Neuronal stem cell (in vitro differentiated cells): Measurements from ENCODE around the gene LAMB3.

ENCODE experiments used
- DNase-seq: peaks from one replicate; pipeline ENCODE4 v3.0.0-alpha.2; 2013; ENCODE audit warnings: low spot score
- H2AFZ ChIP-seq: one replicate; pipeline ENCODE4 v1.6.1; 2013; ENCODE audit warnings: mild to moderate bottlenecking, low read length, inconsistent platforms
- H2AK5ac ChIP-seq: 2 replicates; pipeline ENCODE4 v1.6.1; 2013; ENCODE audit warnings: low read depth, mild to moderate bottlenecking, inconsistent platforms, low read length, moderate library complexity, mixed read lengths
- H2BK120ac ChIP-seq: 2 replicates; pipeline ENCODE4 v1.6.1; 2013; ENCODE audit warnings: low read depth, mild to moderate bottlenecking, inconsistent platforms, low read length, moderate library complexity, mixed read lengths
- H2BK12ac ChIP-seq: one replicate; pipeline ENCODE4 v1.6.1; 2013; ENCODE audit warnings: low read length, inconsistent platforms
- H2BK15ac ChIP-seq: 2 replicates; pipeline ENCODE4 v1.6.1; 2013; ENCODE audit warnings: mild to moderate bottlenecking, low read length, inconsistent platforms, mixed read lengths
- H2BK5ac ChIP-seq: one replicate; pipeline ENCODE4 v1.6.1; 2013; ENCODE audit warnings: inconsistent platforms, mild to moderate bottlenecking, low read length, moderate library complexity
- H3K14ac ChIP-seq: one replicate; pipeline ENCODE4 v1.6.1; 2013; ENCODE audit warnings: low read length, inconsistent platforms
- H3K18ac ChIP-seq: 2 replicates; pipeline ENCODE4 v1.6.1; 2013; ENCODE audit warnings: low read length, inconsistent platforms
- H3K23ac ChIP-seq: 2 replicates; pipeline ENCODE4 v1.6.1; 2013; ENCODE audit warnings: low read depth, mild to moderate bottlenecking, mixed read lengths, low read length, inconsistent platforms; ENCODE audit not compliant: poor library complexity
- H3K27ac ChIP-seq: replicated peaks from 3 replicates; pipeline ENCODE4 v1.5.1; 2013; ENCODE audit warnings: low read length, inconsistent platforms
- H3K27me3 ChIP-seq, 3 experiments: 2 replicates each; pipeline ENCODE4 v1.6.1; 2013; ENCODE audit warnings: low read length in 3 of 3, mild to moderate bottlenecking in 2 of 3, inconsistent platforms in 1 of 3, low read depth in 1 of 3, mixed read lengths in 1 of 3, moderate library complexity in 1 of 3; ENCODE audit not compliant: control insufficient read depth in 3 of 3, insufficient read depth in 3 of 3
- H3K36me3 ChIP-seq, 2 donors: replicated peaks in 1 of 2; 2 replicates each; pipeline ENCODE4 v1.6.1; 2013; ENCODE audit warnings: low read length in 2 of 2; ENCODE audit not compliant: control insufficient read depth in 2 of 2, insufficient read depth in 2 of 2
- H3K4ac ChIP-seq: 2 replicates; pipeline ENCODE4 v1.6.1; 2013; ENCODE audit warnings: inconsistent platforms, mild to moderate bottlenecking, low read length, moderate library complexity
- H3K4me1 ChIP-seq, 2 donors: 1 replicate in 1 of 2; 2 replicates in 1 of 2; pipeline ENCODE4 v1.6.1; 2013; ENCODE audit warnings: low read length in 2 of 2, low read depth in 1 of 2; ENCODE audit not compliant: control insufficient read depth in 2 of 2, insufficient read depth in 1 of 2
- H3K4me2 ChIP-seq: one replicate; pipeline ENCODE4 v1.6.1; 2013; ENCODE audit warnings: mild to moderate bottlenecking, low read length, inconsistent platforms; ENCODE audit not compliant: insufficient read depth, poor library complexity, severe bottlenecking
- H3K4me3 ChIP-seq, 2 donors: 2 replicates each; pipeline ENCODE4 v1.5.1; 2013; ENCODE audit warnings: low read length in 2 of 2, mild to moderate bottlenecking in 2 of 2, inconsistent platforms in 1 of 2, moderate library complexity in 1 of 2
- H3K79me1 ChIP-seq: one replicate; pipeline ENCODE4 v1.6.1; 2013; ENCODE audit warnings: low read depth, mild to moderate bottlenecking, inconsistent platforms, low read length, moderate library complexity
- H3K9ac ChIP-seq: one replicate; pipeline ENCODE4 v1.6.1; 2013; ENCODE audit warnings: mild to moderate bottlenecking, low read depth, low read length, inconsistent platforms; ENCODE audit not compliant: poor library complexity
- H3K9me3 ChIP-seq, 2 donors: replicated peaks in 1 of 2; 2 replicates each; pipeline versions ENCODE3 to v1.6.1; 2013; ENCODE audit warnings: low read length in 2 of 2, mild to moderate bottlenecking in 2 of 2, inconsistent platforms in 1 of 2, low read depth in 1 of 2, mixed read lengths in 1 of 2, moderate library complexity in 1 of 2; ENCODE audit not compliant: control insufficient read depth in 2 of 2, insufficient read depth in 1 of 2
- H4K8ac ChIP-seq: one replicate; pipeline ENCODE4 v1.6.1; 2013; ENCODE audit warnings: low read depth, mild to moderate bottlenecking, inconsistent platforms, low read length, moderate library complexity
- H4K91ac ChIP-seq: one replicate; pipeline ENCODE4 v1.6.1; 2013; ENCODE audit warnings: low read length, low read depth, mild to moderate bottlenecking, inconsistent platforms; ENCODE audit not compliant: poor library complexity
- WGBS, 2 donors: extraction: QIAGEN DNeasy Blood & Tissue Kit; methylation state at CpG; one replicate each; pipeline ENCODE4 v1.1.7; 2013; ENCODE audit warnings: missing lambda C conversion rate in 2 of 2, mixed read lengths in 1 of 2; ENCODE audit not compliant: insufficient read length in 2 of 2, insufficient replicate concordance in 1 of 2; ENCODE audit errors: extremely low coverage in 2 of 2; 5-methylcytosine and 5-hydroxymethylcytosine counted together

The LAMB3 gene

DNA sequence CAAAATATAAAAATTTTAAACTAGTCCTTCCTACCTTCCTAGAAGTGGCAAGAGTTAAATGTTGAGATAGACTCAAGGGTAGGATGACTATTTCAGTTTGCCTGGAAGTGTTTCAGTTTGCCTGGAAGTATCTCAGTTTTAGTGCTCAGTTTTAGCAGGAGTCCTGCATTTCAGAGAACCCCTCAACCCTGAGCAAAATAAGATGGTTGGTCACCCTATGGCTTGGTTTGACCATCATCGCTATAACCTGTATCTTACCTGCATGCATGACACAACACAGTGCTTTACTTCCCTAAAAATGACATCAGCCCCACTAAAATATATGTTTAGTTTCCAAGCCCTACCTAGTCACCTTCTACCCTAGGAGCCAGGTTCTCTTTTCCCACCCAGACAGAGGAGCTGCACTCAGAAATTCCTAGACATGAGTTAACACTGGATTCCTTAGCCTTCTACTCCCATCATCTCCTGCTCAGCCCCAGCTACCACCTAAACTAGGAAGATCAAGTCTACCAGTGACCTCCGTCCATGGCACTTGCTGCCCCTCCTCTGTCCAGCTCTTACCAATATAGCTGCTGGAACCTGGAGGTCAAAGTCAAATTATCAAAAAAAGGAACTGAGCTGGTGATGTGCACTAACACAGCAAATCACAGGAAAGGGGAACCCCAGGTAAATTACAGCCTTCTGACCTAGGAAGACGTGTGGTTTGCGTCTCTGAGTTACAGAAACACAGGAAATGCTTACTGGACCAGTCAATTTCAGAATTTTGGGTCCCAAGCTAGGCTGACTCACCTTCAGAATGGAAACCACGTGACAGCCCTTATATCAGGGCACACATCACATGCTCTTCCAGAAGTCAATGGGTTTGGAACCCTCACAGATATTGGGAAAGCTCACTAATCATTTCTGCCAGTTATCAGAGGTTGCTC lies 20.7 kb upstream of the LAMB3 start:
- no peak overlapping the region for H3K27ac ChIP-seq
- no peak overlapping the region for H2AK5ac ChIP-seq
- H3K14ac ChIP-seq, result no peak overlapping the region
- no peak overlapping the region for H3K9ac ChIP-seq
- H3K27me3 ChIP-seq, result peaks cover 0 to 64% (median 41%) of the 10 kb centered on the region in 3 experiments
- H3K4ac ChIP-seq, result no peak overlapping the region
- H3K9me3 ChIP-seq, result peaks cover 0 to 1% of the 10 kb centered on the region in 2 donors
- H2BK120ac ChIP-seq, result no peak overlapping the region
- H3K4me3 ChIP-seq, result no peak overlapping the region
- H3K4me1 ChIP-seq, result no peaks in the 10 kb centered on the region
- H4K91ac ChIP-seq, result no peak overlapping the region
- no peaks in the 10 kb centered on the region for H3K79me1 ChIP-seq
- H3K18ac ChIP-seq, result no peak overlapping the region
- WGBS, 2 donors, result no CpG with 5 or more reads among the region's 5 CpGs
- no peak overlapping the region for H3K4me2 ChIP-seq
- no peak overlapping the region for H4K8ac ChIP-seq
- H2BK12ac ChIP-seq, result no peak overlapping the region
- peak overlapping the region; percentile 18 for H3K23ac ChIP-seq
- H2BK15ac ChIP-seq, result no peak overlapping the region
- no peaks in the 10 kb centered on the region for H3K36me3 ChIP-seq
- no peak overlapping the region for H2AFZ ChIP-seq
- H2BK5ac ChIP-seq, result no peak overlapping the region
- DNase-seq, result no peak

GRCh38 chr1:209670441-209671082 lies 18.3 kb upstream of the LAMB3 start:
- H2BK5ac ChIP-seq, result no peak overlapping the region
- no peaks in the 10 kb centered on the region for H3K36me3 ChIP-seq
- H3K4me1 ChIP-seq, result no peaks in the 10 kb centered on the region
- H2AK5ac ChIP-seq, result no peak overlapping the region
- H4K91ac ChIP-seq, result no peak overlapping the region
- H3K4ac ChIP-seq, result no peak overlapping the region
- H3K27me3 ChIP-seq, result peaks cover 0 to 41% (median 24%) of the 10 kb centered on the region in 3 experiments
- H3K9ac ChIP-seq, result no peak overlapping the region
- H3K4me2 ChIP-seq, result no peak overlapping the region
- H2BK15ac ChIP-seq, result no peak overlapping the region
- WGBS, 2 donors, result no CpG with 5 or more reads among the region's 1 CpG
- H2AFZ ChIP-seq, result no peak overlapping the region
- no peak overlapping the region for H3K23ac ChIP-seq
- no peak overlapping the region for H2BK120ac ChIP-seq
- no peak overlapping the region for H4K8ac ChIP-seq
- H2BK12ac ChIP-seq, result no peak overlapping the region
- H3K79me1 ChIP-seq, result no peaks in the 10 kb centered on the region
- no peak for DNase-seq
- no peak overlapping the region for H3K14ac ChIP-seq
- peaks cover 0 to 1% of the 10 kb centered on the region in 2 donors for H3K9me3 ChIP-seq
- no peak overlapping the region for H3K18ac ChIP-seq
- H3K4me3 ChIP-seq, result no peak overlapping the region
- H3K27ac ChIP-seq, result no peak overlapping the region

DNA sequence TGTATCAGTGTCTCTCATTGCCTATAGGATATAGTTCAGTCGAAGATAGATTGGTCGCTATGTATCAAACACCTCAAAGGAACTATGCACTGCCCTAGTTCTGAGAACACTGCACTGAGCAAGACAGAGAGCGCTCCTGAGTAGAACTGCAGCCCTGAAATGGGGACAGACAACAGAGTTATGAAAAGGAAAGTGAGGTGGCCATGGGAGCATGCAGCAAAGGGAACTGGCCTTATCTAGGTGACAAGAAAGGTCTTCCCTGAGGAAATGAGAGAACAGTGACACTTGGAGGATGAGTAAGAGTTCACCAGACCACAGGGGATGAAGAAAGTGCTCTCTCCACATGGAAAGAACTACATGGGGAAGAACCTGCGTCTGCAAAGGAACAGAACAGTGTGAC lies 15.5 kb upstream of the LAMB3 start:
- Histone ChIP-seq H2BK120ac (no peak overlapping the region), H3K27ac (no peak overlapping the region), H3K4ac (no peak overlapping the region), H3K36me3 (no peaks in the 10 kb centered on the region), H2AFZ (no peak overlapping the region), H3K4me2 (no peak overlapping the region), H2BK15ac (no peak overlapping the region), H3K9ac (no peak overlapping the region), H3K18ac (no peak overlapping the region), H3K4me1 (no peaks in the 10 kb centered on the region), H4K8ac (no peak overlapping the region), H2AK5ac (no peak overlapping the region), H3K4me3 (no peak overlapping the region), H2BK12ac (no peak overlapping the region), H3K9me3 (peaks cover 0 to 1% of the 10 kb centered on the region in 2 donors), H2BK5ac (no peak overlapping the region), H3K79me1 (no peaks in the 10 kb centered on the region), H3K14ac (no peak overlapping the region), H3K27me3 (peaks cover 0 to 13% (median 0%) of the 10 kb centered on the region in 3 experiments), H4K91ac (no peak overlapping the region), H3K23ac (no peak overlapping the region)
- no CpG with 5 or more reads among the region's 4 CpGs for WGBS, 2 donors
- DNase-seq, result no peak

DNA sequence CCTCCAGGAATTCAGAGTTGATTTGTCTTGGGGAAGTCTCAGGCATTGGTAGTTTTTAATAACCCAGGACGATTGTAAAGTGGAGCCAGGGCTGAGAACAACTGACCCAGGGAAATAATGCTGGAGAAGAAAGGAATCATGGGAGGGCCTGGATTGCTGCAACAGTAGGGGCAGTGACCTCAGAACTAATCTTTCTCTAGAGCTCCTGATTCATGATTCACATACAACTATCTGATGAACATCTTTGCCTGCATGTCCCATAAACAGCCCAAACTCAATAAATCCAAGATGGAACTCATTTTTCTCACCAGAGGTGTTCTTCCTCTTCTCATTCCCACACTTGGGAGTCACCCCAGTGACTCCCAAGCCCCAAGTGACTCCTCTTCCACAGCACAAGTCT lies 14.9 kb upstream of the LAMB3 start:
- no peak for DNase-seq
- H2BK12ac ChIP-seq, result no peak overlapping the region
- no peak overlapping the region for H3K27ac ChIP-seq
- H3K27me3 ChIP-seq, result peaks cover 0 to 9% (median 0%) of the 10 kb centered on the region in 3 experiments
- H2AK5ac ChIP-seq, result no peak overlapping the region
- H4K8ac ChIP-seq, result no peak overlapping the region
- H3K4me3 ChIP-seq, result no peak overlapping the region
- no peak overlapping the region for H2BK15ac ChIP-seq
- no peak overlapping the region for H2BK5ac ChIP-seq
- no peaks in the 10 kb centered on the region for H3K4me1 ChIP-seq
- peaks cover 0 to 1% of the 10 kb centered on the region in 2 donors for H3K9me3 ChIP-seq
- H4K91ac ChIP-seq, result no peak overlapping the region
- no peak overlapping the region for H3K14ac ChIP-seq
- H3K9ac ChIP-seq, result no peak overlapping the region
- H3K36me3 ChIP-seq, result no peaks in the 10 kb centered on the region
- H3K23ac ChIP-seq, result no peak overlapping the region
- no CpG with 5 or more reads among the region's 1 CpG for WGBS, 2 donors
- no peak overlapping the region for H3K4ac ChIP-seq
- H3K18ac ChIP-seq, result no peak overlapping the region
- no peak overlapping the region for H2AFZ ChIP-seq
- no peaks in the 10 kb centered on the region for H3K79me1 ChIP-seq
- no peak overlapping the region for H3K4me2 ChIP-seq
- H2BK120ac ChIP-seq, result no peak overlapping the region
